ENCODE measurements around the gene PTPN21.
A peak's percentile ranks its signal among the peaks of the same experiment; 100 is the strongest.

Gene PTPN21

GRCh38 chr14:88552876-88553275, 1.9 kb downstream of the PTPN21 start:
- intact Hi-C loops (cut with DNase I; ENCODE audit: low total_unique reads): loop anchor here (5.0 kb wide), 1 partner anchor 61 kb away; no protein-coding TSS in a partner anchor
- H3K27ac ChIP-seq: peak overlapping the region; percentile 69 to 85
- peak overlapping the region; percentile 54 to 80 for H3K4me3 ChIP-seq

GRCh38 chr14:88551980-88552431, 2.8 kb downstream of the PTPN21 start:
- Histone ChIP-seq H3K4me1 (peaks cover 14 to 60% (median 37%) of the 10 kb centered on the region in 4 donors), H3K27me3 (no peaks in the 10 kb centered on the region), H3K27ac (peak overlapping the region; percentile 69 to 85), H3K9me3 (no peaks in the 10 kb centered on the region), H3K36me3 (peaks cover 11 to 32% (median 21%) of the 10 kb centered on the region in 3 donors), H3K4me3 (peak overlapping the region; percentile 54 to 66)
- no peak for TF ChIP-seq CTCF (IDR thresholded peaks at IDR 0.05)
- no peak for DNase-seq
- intact Hi-C loops (cut with DNase I; ENCODE audit: low total_unique reads): loop anchor here (5.0 kb wide), 1 partner anchor 60 kb away; no protein-coding TSS in a partner anchor

More at GRCh38 chr14:88552876-88553275, 1.9 kb downstream of the PTPN21 start:
- Histone ChIP-seq H3K4me1 (peaks cover 14 to 54% (median 35%) of the 10 kb centered on the region in 4 donors), H3K36me3 (peaks cover 9 to 23% (median 16%) of the 10 kb centered on the region in 3 donors), H3K27me3 (no peaks in the 10 kb centered on the region), H3K9me3 (no peaks in the 10 kb centered on the region)
- DNase-seq: no peak
- TF ChIP-seq CTCF (IDR thresholded peaks at IDR 0.05): no peak

- intact Hi-C loops (cut with DNase I; ENCODE audit: low total_unique reads): loop anchor here (5.0 kb wide), 1 partner anchor 59 kb away; no protein-coding TSS in a partner anchor
- no peaks in the 10 kb centered on the region for H3K9me3 ChIP-seq
- no peaks in the 10 kb centered on the region for H3K27me3 ChIP-seq
- H3K4me1 ChIP-seq: peaks cover 14 to 65% (median 37%) of the 10 kb centered on the region in 4 donors
- TF ChIP-seq CTCF (IDR thresholded peaks at IDR 0.05): peak; percentile 46 to 56
- H3K27ac ChIP-seq: peak overlapping the region; percentile 69 to 85
- peaks cover 16 to 39% (median 24%) of the 10 kb centered on the region in 3 donors for H3K36me3 ChIP-seq
- H3K4me3 ChIP-seq: peak overlapping the region; percentile 54 to 66
- peak; percentile 82 to 88 for DNase-seq
Measured at GRCh38 chr14:88551094-88551870, 3.5 kb downstream of the PTPN21 start.

GRCh38 chr14:88550078-88550477, 4.7 kb downstream of the PTPN21 start:
- intact Hi-C loops (cut with DNase I; ENCODE audit: low total_unique reads): loop anchor here (5.0 kb wide), 1 partner anchor 58 kb away; no protein-coding TSS in a partner anchor
- H3K4me3 ChIP-seq: no peak overlapping the region
- peaks cover 14 to 61% (median 36%) of the 10 kb centered on the region in 4 donors for H3K4me1 ChIP-seq
- H3K36me3 ChIP-seq: peaks cover 19 to 51% (median 30%) of the 10 kb centered on the region in 3 donors
- H3K9me3 ChIP-seq: no peaks in the 10 kb centered on the region
- H3K27ac ChIP-seq: no peak overlapping the region
- TF ChIP-seq CTCF (IDR thresholded peaks at IDR 0.05): no peak
- no peak for DNase-seq
- no peaks in the 10 kb centered on the region for H3K27me3 ChIP-seq

- Histone ChIP-seq H3K27me3 (no peaks in the 10 kb centered on the region), H3K4me3 (no peak overlapping the region), H3K4me1 (peaks cover 7 to 69% (median 34%) of the 10 kb centered on the region in 4 donors), H3K36me3 (peaks cover 24 to 65% (median 41%) of the 10 kb centered on the region in 3 donors), H3K9me3 (no peaks in the 10 kb centered on the region), H3K27ac (no peak overlapping the region)
- intact Hi-C loops (cut with DNase I; ENCODE audit: low total_unique reads): no loop called here
- no peak for TF ChIP-seq CTCF (IDR thresholded peaks at IDR 0.05)
- DNase-seq: no peak
Measured at GRCh38 chr14:88547386-88547780, 7.4 kb downstream of the PTPN21 start.
